ENCODE results near the gene CALM1.
A peak's percentile ranks its signal among the peaks of the same experiment; 100 is the strongest.

- TF ChIP-seq E2F1 (CRISPR knock-in tag; IDR thresholded peaks at IDR 0.05), result 0 out of 2 replicates have a peak, but pooled peaks have one; percentile 3
- TF ChIP-seq CTCF (IDR thresholded peaks at IDR 0.05), result no peak
- no peak for TF ChIP-seq NR2C2 (CRISPR knock-in tag; IDR thresholded peaks at IDR 0.05)
- TF ChIP-seq NFYB (CRISPR knock-in tag; conservative IDR thresholded peaks at IDR 0.05; ENCODE audit: low read depth), result no peak
- TF ChIP-seq CREB1 (CRISPR knock-in tag; IDR thresholded peaks at IDR 0.05), result no peak
- no peak for TF ChIP-seq NR1H2 (CRISPR knock-in tag; IDR thresholded peaks at IDR 0.05)
- TF ChIP-seq TEAD4 (CRISPR knock-in tag; IDR thresholded peaks at IDR 0.05), result no peak
- TF ChIP-seq AFF4 (CRISPR knock-in tag; IDR thresholded peaks at IDR 0.05; ENCODE audit: borderline replicate concordance), result no peak
- no peak for TF ChIP-seq ZSCAN18 (CRISPR knock-in tag; IDR thresholded peaks at IDR 0.05)
- no peak for TF ChIP-seq ATF2 (CRISPR knock-in tag; IDR thresholded peaks at IDR 0.05; ENCODE audit: borderline replicate concordance, low read depth)
- no peak for TF ChIP-seq STAT6 (CRISPR knock-in tag; conservative IDR thresholded peaks at IDR 0.05; ENCODE audit: low read depth)
- no peak for TF ChIP-seq IRF2 (CRISPR knock-in tag; IDR thresholded peaks at IDR 0.05; ENCODE audit: borderline replicate concordance, low read depth)
- TF ChIP-seq RELA (CRISPR knock-in tag; IDR thresholded peaks at IDR 0.05; ENCODE audit: borderline replicate concordance), result no peak
These were observed 841 bp downstream of the CALM1 start for GRCh38 chr14:90397425-90398314.
